ENCODE measurements around the gene C12orf56.

DNA sequence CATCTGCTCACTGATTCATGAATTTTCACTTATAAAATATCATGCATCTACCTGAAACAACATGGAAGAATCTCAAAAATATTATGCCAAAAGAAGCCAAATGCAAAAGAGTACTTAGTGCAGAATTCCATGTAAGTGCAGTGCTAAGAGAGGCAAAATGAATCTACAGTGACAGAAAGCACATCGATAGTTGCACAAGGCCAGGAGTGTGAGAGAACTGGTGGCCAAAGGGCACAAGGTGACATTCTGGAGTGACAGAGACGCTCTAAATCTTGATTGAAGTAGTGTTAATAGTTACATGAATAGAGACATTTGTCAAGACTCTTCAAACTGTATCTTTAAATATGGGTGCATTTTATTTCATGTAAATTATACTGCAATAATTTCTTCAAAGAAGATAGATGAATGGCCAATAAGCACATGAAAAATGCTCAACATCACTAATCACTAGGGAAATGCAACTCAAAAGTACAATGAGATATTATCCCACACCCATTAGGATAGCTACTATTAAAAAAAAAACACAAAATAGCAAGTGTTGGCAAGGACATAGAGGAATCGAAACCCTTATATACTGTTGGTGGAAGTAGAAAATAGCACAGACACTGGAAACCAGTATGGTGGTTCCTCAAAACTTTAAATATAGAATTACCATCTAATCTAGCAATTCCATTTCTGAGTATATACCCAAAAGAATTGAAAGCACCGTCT is 96.7 kb downstream of the C12orf56 start:
- TF ChIP-seq, protein P1, sequence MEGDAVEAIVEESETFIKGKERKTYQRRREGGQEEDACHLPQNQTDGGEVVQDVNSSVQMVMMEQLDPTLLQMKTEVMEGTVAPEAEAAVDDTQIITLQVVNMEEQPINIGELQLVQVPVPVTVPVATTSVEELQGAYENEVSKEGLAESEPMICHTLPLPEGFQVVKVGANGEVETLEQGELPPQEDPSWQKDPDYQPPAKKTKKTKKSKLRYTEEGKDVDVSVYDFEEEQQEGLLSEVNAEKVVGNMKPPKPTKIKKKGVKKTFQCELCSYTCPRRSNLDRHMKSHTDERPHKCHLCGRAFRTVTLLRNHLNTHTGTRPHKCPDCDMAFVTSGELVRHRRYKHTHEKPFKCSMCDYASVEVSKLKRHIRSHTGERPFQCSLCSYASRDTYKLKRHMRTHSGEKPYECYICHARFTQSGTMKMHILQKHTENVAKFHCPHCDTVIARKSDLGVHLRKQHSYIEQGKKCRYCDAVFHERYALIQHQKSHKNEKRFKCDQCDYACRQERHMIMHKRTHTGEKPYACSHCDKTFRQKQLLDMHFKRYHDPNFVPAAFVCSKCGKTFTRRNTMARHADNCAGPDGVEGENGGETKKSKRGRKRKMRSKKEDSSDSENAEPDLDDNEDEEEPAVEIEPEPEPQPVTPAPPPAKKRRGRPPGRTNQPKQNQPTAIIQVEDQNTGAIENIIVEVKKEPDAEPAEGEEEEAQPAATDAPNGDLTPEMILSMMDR (conservative IDR thresholded peaks at IDR 0.05): no peak
- TF ChIP-seq EZH2 (IDR thresholded peaks at IDR 0.05; ENCODE audit: low read depth): no peak
